Fibroblast of lung (primary cell): Measurements from ENCODE around the gene NSMF.

Experiments
- EZH2 ChIP-seq: IDR thresholded peaks from 2 replicates; pipeline ENCODE4 v1.5.1; 2012; ENCODE audit warnings: low read length, control low read depth, mild to moderate bottlenecking; ENCODE audit errors: missing control alignments
- TF ChIP-seq, protein P1 (sequence below), 2 donors: IDR thresholded peaks in 1 of 2; conservative IDR thresholded peaks in 1 of 2; 1 replicate in 1 of 2; 2 replicates in 1 of 2; pipeline ENCODE4 v1.5.1; 2011 to 2012; ENCODE audit warnings: low read length in 2 of 2, control low read depth in 1 of 2, inconsistent platforms in 1 of 2, low read depth in 1 of 2, mild to moderate bottlenecking in 1 of 2

DNA sequence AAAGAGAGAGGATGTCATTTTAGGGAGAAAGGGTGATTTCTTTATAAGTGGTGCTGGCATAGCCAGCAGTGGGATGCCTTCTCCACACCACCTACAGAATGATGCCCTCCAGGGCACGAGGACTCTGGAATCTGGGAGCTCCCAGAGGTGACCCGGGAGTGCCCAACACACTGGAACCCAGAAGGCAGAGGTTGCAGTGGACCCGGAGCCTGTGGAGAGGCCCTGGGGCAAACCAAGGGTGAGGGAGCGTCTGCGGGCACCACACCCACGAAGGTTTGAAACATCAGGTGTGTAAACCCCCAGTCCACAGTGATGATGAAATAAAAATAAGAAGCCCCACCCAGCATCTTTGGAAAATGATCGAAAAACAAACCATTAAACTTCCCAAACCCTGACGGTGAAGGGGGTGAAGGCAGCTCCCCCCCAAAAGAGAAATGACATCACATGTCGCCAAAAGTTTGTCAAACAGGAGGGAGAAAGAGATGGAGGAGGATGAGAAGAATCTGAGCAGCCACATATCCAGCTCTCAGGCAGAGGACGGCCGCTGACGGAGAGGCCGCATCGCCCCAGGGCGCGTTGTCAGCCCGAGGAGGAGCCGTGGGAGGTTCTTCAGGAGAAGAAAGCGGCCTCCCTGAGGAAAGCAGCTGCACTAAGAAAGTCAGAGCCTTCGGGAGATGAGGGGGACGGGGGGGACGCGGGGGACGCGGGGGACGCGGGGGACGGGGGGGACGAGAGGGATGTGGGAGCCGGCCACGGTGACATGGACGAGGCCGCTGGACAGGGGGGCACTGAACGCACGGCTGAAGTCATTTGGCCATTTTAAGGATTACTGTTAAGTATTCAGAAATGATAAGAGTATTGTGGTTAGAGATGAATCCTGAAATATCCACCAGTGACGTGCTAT is 43.1 kb upstream of the NSMF start:
- TF ChIP-seq, protein P1, sequence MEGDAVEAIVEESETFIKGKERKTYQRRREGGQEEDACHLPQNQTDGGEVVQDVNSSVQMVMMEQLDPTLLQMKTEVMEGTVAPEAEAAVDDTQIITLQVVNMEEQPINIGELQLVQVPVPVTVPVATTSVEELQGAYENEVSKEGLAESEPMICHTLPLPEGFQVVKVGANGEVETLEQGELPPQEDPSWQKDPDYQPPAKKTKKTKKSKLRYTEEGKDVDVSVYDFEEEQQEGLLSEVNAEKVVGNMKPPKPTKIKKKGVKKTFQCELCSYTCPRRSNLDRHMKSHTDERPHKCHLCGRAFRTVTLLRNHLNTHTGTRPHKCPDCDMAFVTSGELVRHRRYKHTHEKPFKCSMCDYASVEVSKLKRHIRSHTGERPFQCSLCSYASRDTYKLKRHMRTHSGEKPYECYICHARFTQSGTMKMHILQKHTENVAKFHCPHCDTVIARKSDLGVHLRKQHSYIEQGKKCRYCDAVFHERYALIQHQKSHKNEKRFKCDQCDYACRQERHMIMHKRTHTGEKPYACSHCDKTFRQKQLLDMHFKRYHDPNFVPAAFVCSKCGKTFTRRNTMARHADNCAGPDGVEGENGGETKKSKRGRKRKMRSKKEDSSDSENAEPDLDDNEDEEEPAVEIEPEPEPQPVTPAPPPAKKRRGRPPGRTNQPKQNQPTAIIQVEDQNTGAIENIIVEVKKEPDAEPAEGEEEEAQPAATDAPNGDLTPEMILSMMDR (conservative IDR thresholded peaks at IDR 0.05 in 1 of 2, IDR thresholded peaks at IDR 0.05 in 1 of 2; ENCODE audit: low read depth in 1 of 2, low read length in 2 of 2) = no peak
- TF ChIP-seq EZH2 = no peak
